Right ventricle myocardium inferior (tissue), 1 donor: Measurements from ENCODE around the gene CACNA1I. TPM values are rescaled to one million over a fixed set of nuclear protein-coding genes. Genes with fewer than 3 reads are reported as not detected.

Experiments
- ATAC-seq: fragments of 200-7000 bp; cut with Tn5 transposase; one replicate; pipeline ENCODE4 v1.9.1; 2020; ENCODE audit warnings: mild to moderate bottlenecking, moderate library complexity
- DNase-seq: peaks from one replicate; pipeline ENCODE4 v3.0.0; 2021; ENCODE audit errors: missing footprints
- intact Hi-C: fragments of 100-400 bp; cut with DNase I; formaldehyde crosslinking; loops from one replicate; pipeline ENCODE4 v1.11.0; 2022
- total RNA-seq: library from RNA; stranded (reverse); fragmentation: NEBNext Ultra II Directional; extraction: Animal tissue kit (Norgen Biotek cat#: 25700); gene quantifications from one replicate; pipeline ENCODE4 v1.2.1, GENCODE V29; 2021
- donor health status: DM: no; HTN: yes; CAD: no; lungs with severe emphysema.

CACNA1I gene
- total RNA-seq, 1 donor from 2014 or later: not detected

GRCh38 chr22:39616051-39616450 is 45.5 kb downstream of the CACNA1I start:
- intact Hi-C loops: no loop called here
- DNase-seq: peak; percentile 41
- no peak for ATAC-seq

- DNase-seq (peak; percentile 20), ATAC-seq (no peak)
- intact Hi-C loops: no loop called here
These were observed 46.2 kb downstream of the CACNA1I start for GRCh38 chr22:39616781-39617180.

- DNase-seq (peak; percentile 8), ATAC-seq (no peak)
- intact Hi-C loops: no loop called here
These were observed 46.8 kb downstream of the CACNA1I start for GRCh38 chr22:39617342-39617741.

DNA sequence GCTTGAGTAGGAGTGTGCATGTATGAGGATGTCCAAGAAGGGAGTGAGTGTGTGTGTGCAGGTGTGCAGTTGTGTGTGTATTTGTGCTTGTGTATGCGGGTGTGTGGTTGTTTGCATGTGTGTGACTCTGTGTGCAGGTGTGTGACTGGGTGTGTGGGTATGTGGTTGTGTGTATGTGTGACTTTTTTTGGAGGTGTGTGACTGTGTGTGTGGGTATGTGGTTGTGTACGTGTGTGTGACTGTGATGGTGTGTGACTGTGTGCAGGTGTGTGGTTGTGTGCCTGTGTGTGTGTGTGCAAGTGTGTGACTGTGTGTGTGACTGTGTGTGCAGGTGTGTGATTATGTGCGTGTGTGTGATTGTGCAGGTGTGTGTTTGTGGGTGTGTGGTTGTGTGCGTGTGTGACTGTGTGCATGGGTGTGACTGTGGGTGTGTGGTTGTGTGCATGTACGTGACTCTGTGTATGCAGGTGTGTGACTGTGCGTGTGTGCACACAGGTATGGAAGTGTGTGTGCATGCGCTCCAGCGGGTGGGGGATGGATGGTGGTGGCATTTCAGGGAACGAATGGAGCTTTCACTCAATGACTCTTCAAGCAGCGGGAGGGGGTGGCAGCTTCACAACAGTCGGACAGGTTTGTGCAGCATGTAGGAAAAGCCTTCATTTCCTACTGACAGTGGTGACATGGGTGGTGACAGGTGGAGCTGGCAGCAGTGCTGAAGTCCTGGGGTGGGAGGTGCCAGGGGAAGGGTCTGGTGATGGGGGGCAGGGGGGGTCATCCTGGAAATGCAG is 47.6 kb downstream of the CACNA1I start:
- intact Hi-C loops: no loop called here
- ATAC-seq (no peak), DNase-seq (peak; percentile 56)

DNA sequence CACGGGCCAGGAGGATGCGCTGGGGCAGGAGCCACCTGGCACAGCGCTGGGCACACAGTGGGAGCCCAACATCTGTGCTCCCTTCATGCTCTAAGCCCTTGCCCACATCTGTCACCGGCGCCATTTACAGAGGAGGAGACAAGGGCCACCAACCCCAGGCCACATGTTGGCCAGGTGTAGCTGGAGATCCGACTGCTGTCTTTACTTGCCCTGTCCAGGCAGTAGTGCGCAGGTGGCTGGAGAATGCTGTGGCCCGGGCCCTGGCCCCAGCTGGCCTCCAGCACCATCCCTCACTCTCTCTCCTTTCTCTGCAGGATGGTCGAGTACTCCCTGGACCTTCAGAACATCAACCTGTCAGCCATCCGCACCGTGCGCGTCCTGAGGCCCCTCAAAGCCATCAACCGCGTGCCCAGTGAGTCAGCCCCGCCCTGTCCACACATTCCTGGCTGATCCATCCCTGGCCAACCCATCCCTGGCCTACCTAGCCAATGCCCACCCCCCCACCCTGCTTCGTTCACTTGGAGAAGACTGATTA is 48.5 kb downstream of the CACNA1I start:
- ATAC-seq (no peak), DNase-seq (peak; percentile 57)
- intact Hi-C loops: no loop called here

- no peak for ATAC-seq
- intact Hi-C loops: no loop called here
- peak; percentile 66 for DNase-seq
These were observed 50.6 kb downstream of the CACNA1I start for GRCh38 chr22:39620924-39621690.

GRCh38 chr22:39621826-39622225 is 51.3 kb downstream of the CACNA1I start:
- intact Hi-C loops: loop anchor here (2.0 kb wide), 1 partner anchor 401 kb away; no protein-coding TSS in a partner anchor
- DNase-seq (no peak), ATAC-seq (no peak)

DNA sequence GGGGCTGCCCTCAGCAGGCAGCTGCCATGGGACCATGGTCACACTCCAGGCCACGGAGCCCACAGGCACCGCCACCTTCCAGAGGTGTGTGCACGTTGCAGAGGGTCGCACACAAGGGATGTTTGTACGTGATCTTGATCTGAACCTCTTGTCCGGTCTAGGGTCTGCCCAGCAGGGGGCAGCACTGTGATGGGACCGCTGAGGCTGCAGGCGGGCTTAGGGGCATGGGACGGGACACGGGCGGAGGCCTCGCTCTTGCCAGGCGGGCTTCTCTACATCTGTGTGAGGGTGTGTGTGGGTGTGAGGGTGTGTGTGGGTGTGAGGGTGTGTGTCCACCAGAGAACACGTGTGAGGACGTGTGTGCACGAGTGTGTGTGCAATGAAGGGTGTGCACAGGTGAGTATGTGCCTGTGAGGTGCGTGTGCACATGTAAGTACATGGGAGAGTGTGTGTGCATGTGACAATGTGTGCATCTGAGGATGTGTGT is 52.4 kb downstream of the CACNA1I start:
- intact Hi-C loops: loop anchor here (2.0 kb wide), 1 partner anchor 400 kb away; no protein-coding TSS in a partner anchor
- DNase-seq: peak; percentile 78
- ATAC-seq: peak; percentile 38

GRCh38 chr22:39623603-39624500 is 53.3 kb downstream of the CACNA1I start:
- ATAC-seq (no peak), DNase-seq (peak; percentile 34)
- intact Hi-C loops: loop anchor here (2.0 kb wide), 1 partner anchor 399 kb away; no protein-coding TSS in a partner anchor

- intact Hi-C loops: no loop called here
- no peak for ATAC-seq
- peak; percentile 54 for DNase-seq
These were observed 53.9 kb downstream of the CACNA1I start for GRCh38 chr22:39624501-39624821.

GRCh38 chr22:39625569-39626537 is 55.3 kb downstream of the CACNA1I start:
- ATAC-seq: no peak
- peak; percentile 14 for DNase-seq
- intact Hi-C loops: no loop called here

- ATAC-seq: no peak
- DNase-seq: peak; percentile 60
- intact Hi-C loops: no loop called here
These were observed 56.7 kb downstream of the CACNA1I start for GRCh38 chr22:39627208-39627607.

- ATAC-seq (no peak), DNase-seq (peak; percentile 9)
- intact Hi-C loops: no loop called here
These were observed 57.5 kb downstream of the CACNA1I start for GRCh38 chr22:39627865-39628562.

- peak; percentile 54 for DNase-seq
- intact Hi-C loops: no loop called here
- no peak for ATAC-seq
These were observed 58.1 kb downstream of the CACNA1I start for GRCh38 chr22:39628563-39629080.

DNA sequence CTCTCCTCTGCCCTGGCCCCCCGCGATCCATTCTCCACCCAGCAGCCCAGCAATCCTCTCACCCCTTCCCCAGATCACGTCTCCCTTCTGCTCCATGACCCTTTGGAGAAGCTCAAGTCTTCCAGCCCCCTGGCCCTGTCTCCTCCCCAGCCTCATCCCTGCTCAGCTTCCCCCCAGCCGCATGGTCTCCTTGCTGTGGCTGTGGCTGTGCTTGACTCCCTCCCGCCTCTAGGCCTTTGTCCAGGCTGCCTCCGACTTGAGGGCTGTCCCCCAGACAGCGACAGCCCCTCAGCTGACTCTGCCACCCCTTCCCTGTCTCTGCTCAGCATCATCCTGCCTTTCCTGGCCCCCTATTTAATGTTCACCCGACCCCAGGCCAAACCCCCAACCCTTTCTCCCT is 59.3 kb downstream of the CACNA1I start:
- intact Hi-C loops: no loop called here
- no peak for ATAC-seq
- DNase-seq: peak; percentile 26

DNA sequence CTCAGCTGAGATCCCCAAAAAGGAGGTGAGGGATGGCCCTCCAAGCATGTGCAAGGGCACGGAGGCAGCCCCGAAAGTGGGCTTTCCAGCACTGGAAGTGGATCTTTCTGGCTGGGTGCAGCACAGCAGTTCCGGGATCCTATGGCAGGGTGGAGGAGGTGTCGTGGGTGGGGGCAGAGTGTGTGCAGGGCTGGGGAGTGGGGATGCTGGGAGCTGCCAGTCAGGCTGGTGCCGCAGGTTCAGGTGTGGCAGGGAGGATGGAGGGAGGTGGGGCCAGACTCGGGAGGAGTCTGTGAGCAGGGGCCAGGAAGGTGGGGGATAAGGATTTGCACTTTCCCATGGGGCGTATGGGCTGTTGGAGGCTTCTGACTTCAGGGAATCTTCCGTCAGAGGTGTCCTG is 60.2 kb downstream of the CACNA1I start:
- DNase-seq (peak; percentile 17), ATAC-seq (no peak)
- intact Hi-C loops: no loop called here
